Nephron progenitor cell (in vitro differentiated cells): ENCODE results near the gene BARX2.

Experiments used
- DNase-seq: peaks from one replicate; pipeline ENCODE4 v3.0.0; 2021
- H3K27ac Mint-ChIP-seq: 2 replicates; pipeline ENCODE4 v1.8.0; 2021; ENCODE audit warnings: mild to moderate bottlenecking, moderate library complexity, mixed read lengths
- H3K27me3 Mint-ChIP-seq: 2 replicates; pipeline ENCODE4 v1.8.0; 2021; ENCODE audit warnings: mild to moderate bottlenecking, low read depth, mixed read lengths; ENCODE audit not compliant: poor library complexity
- H3K36me3 Mint-ChIP-seq: 2 replicates; pipeline ENCODE4 v1.8.0; 2021; ENCODE audit warnings: low read depth, mixed read lengths
- H3K4me1 Mint-ChIP-seq: 2 replicates; pipeline ENCODE4 v1.8.0; 2021; ENCODE audit warnings: mixed read lengths
- H3K4me3 Mint-ChIP-seq: 2 replicates; pipeline ENCODE4 v1.8.0; 2021; ENCODE audit warnings: mild to moderate bottlenecking, moderate library complexity, mixed read lengths
- H3K9me3 Mint-ChIP-seq: 2 replicates; pipeline ENCODE4 v1.8.0; 2021; ENCODE audit warnings: mild to moderate bottlenecking, moderate library complexity, mixed read lengths
- TF ChIP-seq, protein P1 (sequence below): fragments of 200-600 bp; sonication (generic); IDR thresholded peaks from 2 replicates; pipeline ENCODE4 v1.5.0; 2021; ENCODE audit warnings: antibody characterized with exemption

The BARX2 gene

DNA sequence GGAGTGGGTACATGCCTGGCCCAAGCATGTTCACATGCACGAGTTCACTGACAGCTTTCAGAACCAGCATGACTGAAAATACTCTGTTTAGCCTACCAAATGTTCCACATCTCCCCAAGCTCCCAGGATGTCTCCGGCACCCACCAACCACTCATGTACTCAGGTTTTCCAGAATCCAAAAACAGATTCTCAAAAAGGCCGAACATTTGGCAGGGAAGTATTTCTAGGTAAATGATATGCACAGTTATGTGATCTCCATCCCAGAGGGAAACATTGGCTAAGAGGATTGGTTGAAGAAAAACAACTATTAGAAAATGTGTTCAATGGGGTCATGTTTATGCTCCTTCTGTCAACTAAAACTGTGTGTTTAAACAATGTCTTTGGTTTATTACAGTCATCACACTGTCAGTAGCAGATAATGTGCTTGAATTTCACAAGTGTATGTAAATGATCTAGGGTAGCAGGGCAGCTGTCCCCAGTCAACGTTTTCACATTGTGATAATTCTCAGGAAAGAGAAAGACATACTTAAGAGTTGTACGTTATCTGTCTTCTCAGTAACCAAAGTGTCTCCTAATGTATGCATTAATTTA, 52.3 kb downstream of the BARX2 start:
- TF ChIP-seq, protein P1, sequence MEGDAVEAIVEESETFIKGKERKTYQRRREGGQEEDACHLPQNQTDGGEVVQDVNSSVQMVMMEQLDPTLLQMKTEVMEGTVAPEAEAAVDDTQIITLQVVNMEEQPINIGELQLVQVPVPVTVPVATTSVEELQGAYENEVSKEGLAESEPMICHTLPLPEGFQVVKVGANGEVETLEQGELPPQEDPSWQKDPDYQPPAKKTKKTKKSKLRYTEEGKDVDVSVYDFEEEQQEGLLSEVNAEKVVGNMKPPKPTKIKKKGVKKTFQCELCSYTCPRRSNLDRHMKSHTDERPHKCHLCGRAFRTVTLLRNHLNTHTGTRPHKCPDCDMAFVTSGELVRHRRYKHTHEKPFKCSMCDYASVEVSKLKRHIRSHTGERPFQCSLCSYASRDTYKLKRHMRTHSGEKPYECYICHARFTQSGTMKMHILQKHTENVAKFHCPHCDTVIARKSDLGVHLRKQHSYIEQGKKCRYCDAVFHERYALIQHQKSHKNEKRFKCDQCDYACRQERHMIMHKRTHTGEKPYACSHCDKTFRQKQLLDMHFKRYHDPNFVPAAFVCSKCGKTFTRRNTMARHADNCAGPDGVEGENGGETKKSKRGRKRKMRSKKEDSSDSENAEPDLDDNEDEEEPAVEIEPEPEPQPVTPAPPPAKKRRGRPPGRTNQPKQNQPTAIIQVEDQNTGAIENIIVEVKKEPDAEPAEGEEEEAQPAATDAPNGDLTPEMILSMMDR = no peak
- peaks cover 35% of the 10 kb centered on the region for H3K4me1 Mint-ChIP-seq
- peaks cover 29% of the 10 kb centered on the region for H3K9me3 Mint-ChIP-seq
- H3K27ac Mint-ChIP-seq = no peak overlapping the region
- no peak overlapping the region for H3K4me3 Mint-ChIP-seq
- DNase-seq = no peak
- peaks cover 21% of the 10 kb centered on the region for H3K36me3 Mint-ChIP-seq
- H3K27me3 Mint-ChIP-seq = peaks cover 14% of the 10 kb centered on the region

DNA sequence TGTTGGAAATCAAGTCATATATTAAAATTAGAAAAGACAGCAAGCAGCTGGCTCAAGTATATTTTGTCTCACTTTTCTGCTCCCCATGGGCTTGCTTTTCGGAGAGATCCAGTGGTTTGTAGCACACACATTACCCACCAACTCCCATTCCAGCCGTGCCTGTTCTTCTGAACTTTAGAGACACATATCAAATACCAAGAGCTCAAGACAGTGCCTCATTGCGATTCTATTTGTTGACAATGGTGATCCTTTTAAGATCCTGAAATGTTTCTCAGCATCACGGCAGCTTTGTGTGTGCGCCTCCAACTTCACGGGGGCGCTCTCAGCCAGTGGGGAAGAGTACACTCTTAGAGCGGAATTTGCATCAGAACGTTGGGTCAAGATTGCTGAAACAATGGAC, 52.9 kb downstream of the BARX2 start:
- Mint-ChIP-seq H3K4me3 (no peak overlapping the region), H3K36me3 (peaks cover 24% of the 10 kb centered on the region), H3K9me3 (peaks cover 35% of the 10 kb centered on the region), H3K4me1 (peaks cover 35% of the 10 kb centered on the region), H3K27ac (peak overlapping the region; percentile 47), H3K27me3 (peaks cover 20% of the 10 kb centered on the region)
- DNase-seq = no peak
- TF ChIP-seq, protein P1 = no peak

DNA sequence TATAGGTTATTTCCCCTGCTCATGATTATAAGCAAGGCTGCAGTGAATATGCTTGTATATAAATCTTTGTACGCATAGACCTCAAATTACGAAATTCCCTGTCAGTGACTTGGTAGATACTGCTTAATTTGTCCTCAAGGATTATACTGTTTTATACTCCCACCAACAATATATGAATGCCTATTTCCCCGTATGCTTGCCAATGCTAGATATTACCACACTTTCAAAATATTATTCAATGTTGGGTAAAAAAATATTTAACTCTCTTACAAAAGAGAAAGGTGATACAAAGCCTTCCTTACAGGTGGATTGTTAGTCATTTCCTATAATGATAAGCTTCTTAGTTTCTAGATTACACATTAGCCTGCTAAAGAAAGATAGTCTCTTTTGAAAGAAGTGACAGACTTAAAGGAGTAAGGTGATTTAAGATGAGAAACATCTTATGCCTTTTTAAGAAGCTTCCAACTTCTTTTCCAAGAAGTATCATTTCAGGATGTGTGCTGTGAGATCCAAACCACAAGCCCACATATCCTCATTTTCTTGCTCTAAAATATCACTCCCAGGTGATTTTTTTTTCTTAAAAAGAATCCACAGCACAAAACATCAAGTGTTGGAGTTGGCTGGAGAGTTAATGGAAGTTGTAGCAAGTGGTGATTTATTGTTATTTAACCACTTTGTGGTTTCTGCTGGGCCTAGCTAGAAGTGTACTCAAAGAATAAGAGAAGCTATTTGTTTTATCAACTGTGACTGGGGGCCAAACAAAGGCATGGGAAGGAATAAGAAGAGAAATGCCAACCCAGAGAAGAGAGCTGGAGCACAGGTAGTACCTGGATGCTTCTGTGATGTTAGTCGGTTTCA, 59.2 kb downstream of the BARX2 start:
- Mint-ChIP-seq H3K27me3 (peaks cover 17% of the 10 kb centered on the region), H3K4me1 (peaks cover 43% of the 10 kb centered on the region), H3K27ac (peak overlapping the region; percentile 43)

DNA sequence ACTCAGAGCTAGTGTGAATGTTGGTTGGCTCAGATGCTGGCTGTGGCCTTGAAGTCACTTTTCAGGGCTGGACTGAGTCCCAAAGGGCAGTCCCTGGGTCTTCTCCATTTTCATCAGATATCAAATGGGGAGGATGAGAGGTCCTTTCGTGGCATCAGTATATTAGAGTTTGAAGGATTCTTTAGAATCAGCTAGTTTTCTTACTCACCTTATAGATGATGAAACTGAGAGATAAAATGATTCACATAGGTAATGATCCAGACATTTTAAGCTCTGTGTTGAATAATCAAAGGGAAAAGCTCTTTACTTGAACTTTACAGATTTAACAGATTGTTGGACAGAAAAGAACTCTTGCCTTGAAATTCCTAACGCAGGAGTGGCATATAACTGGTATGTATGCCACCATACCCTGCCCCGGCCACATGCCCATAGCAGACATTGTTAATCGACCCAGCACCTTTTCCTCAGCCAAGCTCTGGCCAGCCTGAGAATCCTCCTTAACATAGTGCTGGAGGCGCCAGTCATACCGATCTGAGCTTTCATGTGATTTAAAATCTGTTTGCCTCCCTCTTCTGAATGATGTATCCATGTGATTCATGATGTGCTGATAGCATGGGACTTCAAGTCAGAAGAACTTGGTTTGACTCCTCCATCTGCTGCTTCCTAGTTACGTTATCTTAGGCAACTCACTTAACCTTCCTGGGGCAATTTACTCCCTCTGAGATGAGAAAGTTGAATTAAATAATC, 60.0 kb downstream of the BARX2 start:
- H3K27me3 Mint-ChIP-seq = peaks cover 19% of the 10 kb centered on the region
- H3K36me3 Mint-ChIP-seq = peaks cover 16% of the 10 kb centered on the region
- peaks cover 27% of the 10 kb centered on the region for H3K9me3 Mint-ChIP-seq
- H3K27ac Mint-ChIP-seq = peak overlapping the region; percentile 43
- TF ChIP-seq, protein P1 = no peak
- no peak for DNase-seq
- H3K4me1 Mint-ChIP-seq = peaks cover 52% of the 10 kb centered on the region
- H3K4me3 Mint-ChIP-seq = no peak overlapping the region

More for the DNA sequence above, 59.2 kb downstream of the BARX2 start:
- H3K9me3 Mint-ChIP-seq = peaks cover 35% of the 10 kb centered on the region
- TF ChIP-seq, protein P1 = no peak
- no peak for DNase-seq
- no peak overlapping the region for H3K4me3 Mint-ChIP-seq
- H3K36me3 Mint-ChIP-seq = peaks cover 22% of the 10 kb centered on the region

DNA sequence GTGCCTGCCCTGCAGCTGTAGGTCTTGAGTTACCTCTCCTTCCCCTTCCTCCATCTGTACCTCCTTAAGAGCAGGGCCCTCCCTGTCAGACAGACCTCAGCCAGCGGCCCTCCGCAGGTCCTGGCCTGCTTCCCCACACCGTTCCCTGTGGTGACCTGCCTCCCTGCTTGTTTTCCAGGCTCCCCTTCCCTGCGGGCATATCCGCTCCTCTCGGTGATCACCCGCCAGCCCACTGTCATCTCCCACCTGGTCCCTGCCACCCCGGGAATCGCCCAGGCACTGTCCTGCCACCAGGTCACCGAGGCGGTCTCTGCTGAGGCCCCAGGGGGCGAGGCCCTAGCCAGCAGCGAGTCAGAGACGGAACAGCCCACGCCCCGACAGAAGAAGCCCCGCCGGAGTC, 60.9 kb downstream of the BARX2 start:
- peaks cover 19% of the 10 kb centered on the region for H3K27me3 Mint-ChIP-seq
- H3K4me1 Mint-ChIP-seq = peaks cover 58% of the 10 kb centered on the region
- no peak overlapping the region for H3K27ac Mint-ChIP-seq
- no peak overlapping the region for H3K4me3 Mint-ChIP-seq
- H3K36me3 Mint-ChIP-seq = peaks cover 7% of the 10 kb centered on the region
- DNase-seq = no peak
- TF ChIP-seq, protein P1 = no peak
- peaks cover 18% of the 10 kb centered on the region for H3K9me3 Mint-ChIP-seq
